Left lobe of liver (tissue), 2 donors: ENCODE data around the gene PSMB5. TPM values are rescaled to one million over a fixed set of nuclear protein-coding genes. Genes with fewer than 3 reads are reported as not detected.

Experiments
- ATAC-seq: fragments of 200-7000 bp; cut with Tn5 transposase; one replicate; pipeline ENCODE4 v1.9.1; 2020; ENCODE audit warnings: mild to moderate bottlenecking, moderate library complexity
- DNase-seq: peaks from one replicate; pipeline ENCODE4 v3.0.0-alpha.2; 2020; ENCODE audit warnings: low spot score
- total RNA-seq: library from RNA; stranded (reverse); gene quantifications from one replicate; pipeline ENCODE4 v1.2.1, GENCODE V29; 2021
- donor health status: DM: no; HTN: no; CAD: no; lungs with moderate emphysema.
- donor health status: DM: no; HTN: yes; CAD: no.

The PSMB5 gene
- total RNA-seq, 1 donor from 2014 or later, result 59.9 TPM

DNA sequence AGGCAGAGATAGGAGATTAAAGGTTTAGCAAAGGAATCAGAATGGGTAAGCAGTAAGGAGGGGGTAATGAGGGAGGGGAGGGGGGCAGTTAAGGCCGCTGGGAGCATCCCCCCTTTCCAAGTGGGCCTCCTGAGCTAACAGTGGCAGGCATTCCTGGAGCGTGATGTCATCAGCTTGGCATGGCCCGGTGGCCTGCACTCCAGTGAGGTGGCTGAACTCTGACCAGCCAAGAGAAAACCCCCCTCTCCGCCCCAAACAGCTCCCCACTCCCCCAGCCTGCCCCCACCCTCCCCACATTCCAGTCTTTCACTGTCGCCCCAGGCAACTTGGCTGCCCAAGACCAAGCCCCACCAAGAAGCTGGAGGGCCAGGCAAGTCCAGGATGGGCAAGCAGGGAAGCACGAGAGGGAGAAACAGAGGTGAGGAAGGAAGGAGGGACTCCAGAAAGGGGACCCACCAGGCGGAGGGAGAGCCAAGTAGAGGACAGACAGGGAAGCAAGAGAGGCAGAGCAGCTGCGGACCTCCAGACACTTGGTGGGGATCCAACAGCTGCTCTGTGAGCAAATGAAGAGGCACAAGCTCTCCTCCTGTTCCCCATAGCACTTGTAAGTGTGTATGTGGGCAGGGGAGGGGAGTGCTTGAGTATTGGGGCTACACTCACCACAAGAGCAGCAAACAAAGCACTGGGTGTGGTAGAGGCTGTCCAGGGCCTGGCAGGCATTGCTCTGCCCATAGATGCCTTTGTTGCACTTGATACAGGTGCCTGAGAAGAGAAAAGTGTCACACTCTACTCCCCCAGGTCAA, 56.8 kb downstream of the PSMB5 start:
- DNase-seq, result peak; percentile 76

DNA sequence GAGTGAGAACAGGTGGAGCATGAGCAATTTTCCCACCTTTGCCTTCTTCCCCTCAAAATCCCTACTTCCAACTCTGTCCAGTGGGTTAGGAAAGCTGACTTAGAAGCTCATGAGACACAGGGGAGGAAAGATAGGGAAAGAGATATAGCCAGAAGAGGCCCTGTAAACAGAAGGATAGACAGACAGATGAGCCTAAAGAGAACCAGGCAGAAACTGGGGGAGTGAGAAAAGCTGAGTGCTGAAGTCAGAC, 57.3 kb downstream of the PSMB5 start:
- DNase-seq, result no peak
- no peak for ATAC-seq

More for the DNA sequence above, 56.8 kb downstream of the PSMB5 start:
- peak; percentile 61 for ATAC-seq

DNA sequence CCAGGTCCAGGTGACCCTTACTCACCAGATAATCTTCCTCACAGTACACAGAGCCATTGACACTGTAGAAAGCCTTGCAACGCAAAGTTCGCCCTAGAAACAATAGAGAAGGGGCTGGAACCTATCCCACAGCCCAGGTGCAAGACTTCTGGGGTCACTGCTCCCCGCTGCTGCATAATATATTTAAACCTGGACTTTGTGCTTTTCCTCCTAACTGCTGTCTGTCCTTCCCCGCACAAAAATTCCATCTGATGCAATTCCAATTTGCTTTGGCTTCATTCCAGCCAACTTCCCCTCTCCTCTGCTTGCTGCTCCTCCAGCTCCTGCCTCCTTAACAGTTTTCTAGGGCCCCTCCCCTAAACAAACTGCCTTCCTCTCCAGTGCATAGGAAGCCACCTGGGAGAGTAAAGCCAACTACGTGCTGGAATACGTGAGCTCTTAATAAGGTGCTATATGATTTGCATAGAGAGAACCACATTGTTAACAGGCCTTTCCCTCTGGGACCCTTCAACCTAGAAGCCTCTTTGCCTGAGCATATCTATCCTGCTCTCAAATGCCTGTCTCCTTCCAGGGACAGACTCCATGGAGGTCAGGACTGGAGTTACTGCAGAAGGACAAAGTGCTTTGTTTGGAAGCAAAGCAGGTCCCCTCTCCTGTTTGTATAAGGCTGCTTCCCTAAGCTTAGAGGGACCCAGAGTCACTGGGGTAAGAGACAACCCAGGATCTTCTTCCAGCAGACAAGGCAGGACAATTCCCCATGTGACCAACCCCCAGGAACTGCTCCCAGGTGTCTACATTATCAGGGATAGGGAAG, 57.9 kb downstream of the PSMB5 start:
- DNase-seq, result peak; percentile 69
- ATAC-seq, result peak; percentile 57

Other genes with a start within 250 kb of the PSMB5 start
- gene SLC7A7, start 219.5 kb downstream of the PSMB5 start, total RNA-seq, result 6.1 TPM
- 48.9 TPM for gene MRPL52, start 205.0 kb downstream of the PSMB5 start, total RNA-seq
- 10.9 TPM for gene MMP14, start 198.3 kb downstream of the PSMB5 start, total RNA-seq
- gene LRP10, start 163.2 kb downstream of the PSMB5 start, total RNA-seq, result 34.3 TPM
- 0.13 TPM for gene REM2, start 151.7 kb downstream of the PSMB5 start, total RNA-seq
- gene RBM23, start 115.8 kb downstream of the PSMB5 start, total RNA-seq, result 35.3 TPM
- 19.7 TPM for gene PRMT5, start 105.5 kb downstream of the PSMB5 start, total RNA-seq
- 9.7 TPM for gene HAUS4, start 77.8 kb downstream of the PSMB5 start, total RNA-seq
- gene AJUBA, start 52.3 kb downstream of the PSMB5 start, total RNA-seq, result 8.6 TPM
- 4.3 TPM for gene C14orf93, start 24.8 kb downstream of the PSMB5 start, total RNA-seq
- gene PSMB11, start 7.3 kb upstream of the PSMB5 start, total RNA-seq, result not detected
- gene CDH24, start 22.6 kb upstream of the PSMB5 start, total RNA-seq, result 0.43 TPM
- gene ACIN1, start 60.2 kb upstream of the PSMB5 start, total RNA-seq, result 48.2 TPM
- gene C14orf119, start 60.6 kb upstream of the PSMB5 start, total RNA-seq, result 14.4 TPM
- gene CIROP, start 70.1 kb upstream of the PSMB5 start, total RNA-seq, result not detected
- not detected for gene CEBPE, start 84.4 kb upstream of the PSMB5 start, total RNA-seq
- gene SLC7A8, start 148.8 kb upstream of the PSMB5 start, total RNA-seq, result 6.7 TPM
- gene RNF212B, start 203.0 kb upstream of the PSMB5 start, total RNA-seq, result not detected